Keratinocyte (primary cell): Measurements from ENCODE around the gene TEX22. TPM values are rescaled to one million over a fixed set of nuclear protein-coding genes. Genes with fewer than 3 reads are reported as not detected.

Source experiments
- DNase-seq: peaks from one replicate; pipeline ENCODE4 v3.0.0-alpha.2; 2011; ENCODE audit warnings: low read depth, missing footprints, low spot score
- FAIRE-seq: peaks from 2 replicates; lab custom pipeline; 2011; peaks lifted over from hg19 to GRCh38; lab: Jason Lieb, UNC
- H2AFZ ChIP-seq: 2 replicates; pipeline ENCODE4 v1.6.0; 2012; ENCODE audit warnings: low read length, control low read depth, inconsistent platforms; ENCODE audit not compliant: control insufficient read depth
- H3K27ac ChIP-seq: 2 replicates; pipeline ENCODE4 v1.5.1; 2011; ENCODE audit warnings: low read length; ENCODE audit not compliant: control insufficient read depth, insufficient read depth
- H3K27me3 ChIP-seq: 3 replicates; pipeline ENCODE4 v1.6.0; 2011; ENCODE audit warnings: low read length; ENCODE audit not compliant: control insufficient read depth, insufficient read depth; ENCODE audit errors: extremely low read depth
- H3K36me3 ChIP-seq, 2 experiments: 2 replicates in 1 of 2; 3 replicates in 1 of 2; pipeline ENCODE4 v1.5.1; 2011; ENCODE audit warnings: low read length in 2 of 2, mild to moderate bottlenecking in 1 of 2; ENCODE audit not compliant: control insufficient read depth in 2 of 2, insufficient read depth in 2 of 2; ENCODE audit errors: extremely low read depth in 1 of 2
- H3K4me1 ChIP-seq: 3 replicates; pipeline ENCODE4 v1.5.1; 2011; ENCODE audit warnings: low read length; ENCODE audit not compliant: control insufficient read depth, insufficient read depth; ENCODE audit errors: extremely low read depth
- H3K4me2 ChIP-seq: 3 replicates; pipeline ENCODE4 v1.6.0; 2011; ENCODE audit warnings: low read depth, low read length; ENCODE audit not compliant: control insufficient read depth, insufficient read depth; ENCODE audit errors: extremely low read depth
- H3K4me3 ChIP-seq, 3 experiments: fragments of 200-600 bp in 1 of 3; sonication (generic) in 1 of 3; 2 replicates in 2 of 3; 3 replicates in 1 of 3; pipeline ENCODE4 v1.5.1; 2011 to 2016; ENCODE audit warnings: low read length in 3 of 3, mild to moderate bottlenecking in 3 of 3, control low read depth in 2 of 3, inconsistent platforms in 1 of 3, low read depth in 1 of 3, mixed read lengths in 1 of 3, mixed run types in 1 of 3, moderate library complexity in 1 of 3; ENCODE audit not compliant: control insufficient read depth in 2 of 3, insufficient read depth in 2 of 3; ENCODE audit errors: extremely low read depth in 1 of 3
- H3K79me2 ChIP-seq: 2 replicates; pipeline ENCODE4 v1.6.0; 2012; ENCODE audit warnings: low read length; ENCODE audit not compliant: control insufficient read depth, insufficient read depth
- H3K9ac ChIP-seq: 3 replicates; pipeline ENCODE4 v1.6.0; 2011; ENCODE audit warnings: low read length; ENCODE audit not compliant: control insufficient read depth, insufficient read depth; ENCODE audit errors: extremely low read depth
- H3K9me1 ChIP-seq: 3 replicates; pipeline ENCODE4 v1.6.0; 2011; ENCODE audit warnings: low read length; ENCODE audit not compliant: control insufficient read depth, insufficient read depth; ENCODE audit errors: extremely low read depth
- H3K9me3 ChIP-seq: 2 replicates; pipeline ENCODE4 v1.5.1; 2012; ENCODE audit warnings: low read depth, low read length; ENCODE audit not compliant: control insufficient read depth
- H4K20me1 ChIP-seq: 3 replicates; pipeline ENCODE4 v1.6.0; 2011; ENCODE audit warnings: low read length; ENCODE audit not compliant: control insufficient read depth, insufficient read depth; ENCODE audit errors: extremely low read depth
- EZH2 ChIP-seq: IDR thresholded peaks from one replicate; pipeline ENCODE4 v1.6.1; 2012; ENCODE audit warnings: inconsistent platforms, mild to moderate bottlenecking, low read length, moderate library complexity
- dilution Hi-C: fragments of 300-500 bp; cut with MboI; formaldehyde crosslinking; loops from one replicate; pipeline ENCODE4 v1.7.0; 2020; ENCODE audit warnings: low sequenced_read_pairs; ENCODE audit not compliant: extremely low pct_ligation_motif_present
- polyA plus RNA-seq, 5 experiments: library from polyadenylated mRNA; depleted of rRNA in 3 of 5; stranded (reverse) in 3 of 5; stranded (forward) in 1 of 5; unstranded in 1 of 5; fragments of >200 nt; gene quantifications; 1 replicate in 1 of 5; 2 replicates in 3 of 5; 3 replicates in 1 of 5; pipeline versions ENCODE4 v1.2.1 to v1.2.3, GENCODE V29; 2011 to 2012; ENCODE audit warnings: missing spikeins in 2 of 5, low read depth in 1 of 5, low replicate concordance in 1 of 5
- TF ChIP-seq, protein P1 (sequence below), 3 experiments: IDR thresholded peaks in 1 of 3; conservative IDR thresholded peaks in 1 of 3; optimal IDR thresholded peaks in 1 of 3; 2 replicates in 2 of 3; 3 replicates in 1 of 3; pipeline versions ENCODE3 to v1.5.1; 2011; ENCODE audit warnings: low read length in 3 of 3, mild to moderate bottlenecking in 3 of 3, moderate library complexity in 2 of 3, control low read depth in 1 of 3, inconsistent platforms in 1 of 3; ENCODE audit not compliant: insufficient read depth in 2 of 3; ENCODE audit errors: extremely low read depth in 1 of 3

Gene TEX22
- polyA plus RNA-seq, 1 donor (not counting 4 experiments of a cell fraction or from before 2014, with no cell fraction given) = 0.03 TPM

DNA sequence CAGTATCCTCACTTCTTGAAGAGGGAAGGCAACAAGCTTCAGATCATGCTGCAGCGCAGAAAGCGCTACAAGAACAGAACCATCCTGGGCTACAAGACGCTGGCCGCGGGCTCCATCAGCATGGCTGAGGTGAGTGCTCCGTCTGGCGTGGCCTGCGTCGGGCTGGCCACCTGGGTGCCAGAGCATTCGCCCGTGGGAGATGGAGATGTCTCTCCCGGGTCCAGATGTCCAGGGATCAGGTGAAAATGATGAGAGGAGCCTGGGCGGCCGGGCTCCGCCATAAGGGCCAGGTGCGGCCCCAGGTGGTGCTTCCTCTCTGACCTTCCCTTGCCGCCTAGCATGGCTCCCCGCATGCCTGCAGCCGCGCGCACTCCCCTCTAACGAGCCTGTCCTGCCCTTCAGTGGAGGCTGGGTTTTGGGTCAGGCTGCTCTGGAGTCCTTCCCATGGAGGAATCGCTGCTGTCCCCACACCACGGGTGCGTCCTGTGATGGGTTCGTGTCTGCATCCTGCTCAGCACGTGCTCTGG is 43.2 kb upstream of the TEX22 start:
- H3K36me3 ChIP-seq = peaks cover 0 to 7% of the 10 kb centered on the region in 2 experiments
- dilution Hi-C loops = no loop called here
- H3K4me2 ChIP-seq = no peak overlapping the region
- no peaks in the 10 kb centered on the region for H4K20me1 ChIP-seq
- H2AFZ ChIP-seq = no peak overlapping the region
- TF ChIP-seq, protein P1, sequence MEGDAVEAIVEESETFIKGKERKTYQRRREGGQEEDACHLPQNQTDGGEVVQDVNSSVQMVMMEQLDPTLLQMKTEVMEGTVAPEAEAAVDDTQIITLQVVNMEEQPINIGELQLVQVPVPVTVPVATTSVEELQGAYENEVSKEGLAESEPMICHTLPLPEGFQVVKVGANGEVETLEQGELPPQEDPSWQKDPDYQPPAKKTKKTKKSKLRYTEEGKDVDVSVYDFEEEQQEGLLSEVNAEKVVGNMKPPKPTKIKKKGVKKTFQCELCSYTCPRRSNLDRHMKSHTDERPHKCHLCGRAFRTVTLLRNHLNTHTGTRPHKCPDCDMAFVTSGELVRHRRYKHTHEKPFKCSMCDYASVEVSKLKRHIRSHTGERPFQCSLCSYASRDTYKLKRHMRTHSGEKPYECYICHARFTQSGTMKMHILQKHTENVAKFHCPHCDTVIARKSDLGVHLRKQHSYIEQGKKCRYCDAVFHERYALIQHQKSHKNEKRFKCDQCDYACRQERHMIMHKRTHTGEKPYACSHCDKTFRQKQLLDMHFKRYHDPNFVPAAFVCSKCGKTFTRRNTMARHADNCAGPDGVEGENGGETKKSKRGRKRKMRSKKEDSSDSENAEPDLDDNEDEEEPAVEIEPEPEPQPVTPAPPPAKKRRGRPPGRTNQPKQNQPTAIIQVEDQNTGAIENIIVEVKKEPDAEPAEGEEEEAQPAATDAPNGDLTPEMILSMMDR (optimal IDR thresholded peaks at IDR 0.05 in 1 of 3, IDR thresholded peaks at IDR 0.05 in 1 of 3, conservative IDR thresholded peaks at IDR 0.05 in 1 of 3; ENCODE audit: extremely low read depth in 1 of 3, insufficient read depth in 2 of 3, low read length in 3 of 3) = no peak
- TF ChIP-seq EZH2 = no peak
- DNase-seq (no peak), FAIRE-seq (no peak)
- H3K9ac ChIP-seq = no peak overlapping the region
- H3K4me3 ChIP-seq = no peak overlapping the region
- no peaks in the 10 kb centered on the region for H3K79me2 ChIP-seq
- no peak overlapping the region for H3K27ac ChIP-seq
- no peaks in the 10 kb centered on the region for H3K27me3 ChIP-seq
- no peaks in the 10 kb centered on the region for H3K9me3 ChIP-seq
- H3K9me1 ChIP-seq = no peaks in the 10 kb centered on the region
- peaks cover 5% of the 10 kb centered on the region for H3K4me1 ChIP-seq

DNA sequence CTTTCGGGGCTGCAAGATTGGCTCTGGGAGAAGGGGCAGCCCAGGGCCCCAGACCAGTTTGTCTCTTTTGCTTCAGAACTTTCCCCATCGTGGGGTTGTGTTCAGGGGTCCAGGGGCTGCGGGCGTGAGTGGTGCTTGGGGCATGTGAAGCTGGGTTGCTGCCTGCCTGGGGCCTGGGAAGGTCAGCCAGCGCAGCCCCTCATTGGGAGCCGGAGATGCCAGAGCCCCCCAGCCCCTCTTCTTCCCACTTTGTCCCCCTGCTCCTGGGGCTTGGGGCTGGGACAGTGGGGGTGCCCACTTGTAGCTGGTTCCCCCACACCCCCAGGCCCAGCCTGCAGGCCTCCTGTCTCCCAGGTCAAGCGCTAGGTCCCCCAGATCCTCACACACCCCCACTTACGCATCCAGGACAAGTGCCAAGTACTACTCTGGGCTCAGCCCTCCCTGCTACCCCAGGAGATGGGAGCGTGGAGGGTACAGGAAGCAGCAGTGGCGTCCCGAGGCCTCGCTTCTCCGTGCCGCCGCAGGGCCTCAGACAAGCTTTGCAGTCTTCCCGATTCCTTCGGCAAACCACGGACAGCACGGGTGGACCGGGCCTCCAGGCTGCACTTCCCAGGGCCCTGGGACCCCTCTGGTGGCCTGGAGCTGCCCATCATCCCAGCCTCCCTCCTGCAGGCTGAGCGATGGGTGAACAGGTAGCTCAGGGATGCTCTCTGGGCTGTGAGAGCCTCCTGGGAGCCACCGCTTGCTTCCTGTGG is 42.3 kb upstream of the TEX22 start:
- Histone ChIP-seq H3K4me2 (no peak overlapping the region), H3K9me1 (no peaks in the 10 kb centered on the region), H4K20me1 (no peaks in the 10 kb centered on the region), H3K27ac (no peak overlapping the region), H3K79me2 (no peaks in the 10 kb centered on the region), H3K4me1 (peaks cover 5% of the 10 kb centered on the region), H3K4me3 (no peak overlapping the region), H2AFZ (no peak overlapping the region), H3K9ac (no peak overlapping the region), H3K27me3 (no peaks in the 10 kb centered on the region), H3K9me3 (no peaks in the 10 kb centered on the region), H3K36me3 (peaks cover 0 to 9% of the 10 kb centered on the region in 2 experiments)
- DNase-seq = no peak
- FAIRE-seq = no peak
- dilution Hi-C loops = no loop called here
- TF ChIP-seq, protein P1 (optimal IDR thresholded peaks at IDR 0.05 in 1 of 3, IDR thresholded peaks at IDR 0.05 in 1 of 3, conservative IDR thresholded peaks at IDR 0.05 in 1 of 3; ENCODE audit: extremely low read depth in 1 of 3, insufficient read depth in 2 of 3, low read length in 3 of 3) = no peak
- no peak for TF ChIP-seq EZH2
